ENCODE data around the gene CALHM3. TPM values are rescaled to one million over a fixed set of nuclear protein-coding genes. Genes with fewer than 3 reads are reported as not detected.

CALHM3 gene
- polyA plus RNA-seq, 1 experiment = 0.09 TPM

- Histone ChIP-seq H3K27me3 (ENCODE audit: control insufficient read depth, insufficient read depth, low read length) (no peaks in the 10 kb centered on the region), H3K4me3 (ENCODE audit: low read depth, low read length) (peak overlapping the region; percentile 71), H3K36me3 (ENCODE audit: control insufficient read depth, insufficient read depth, low read length) (peaks cover 14% of the 10 kb centered on the region)
- CTCF ChIA-PET = interaction anchor here (0.9 to 4.1 kb wide), 5 partner anchors 28 to 36 kb away, joined by 3 to 32 read pairs (median 5); no protein-coding TSS in a partner anchor
- POLR2A ChIA-PET = no interaction called here
- no peak for TF ChIP-seq CTCF (IDR thresholded peaks at IDR 0.05; ENCODE audit: insufficient read depth, low read depth, low read length)
- DNase-seq (ENCODE audit: low read depth) = no peak
These were observed 26.4 kb downstream of the CALHM3 start for GRCh38 chr10:103452506-103453230.

GRCh38 chr10:103451831-103452505, 27.1 kb downstream of the CALHM3 start, which contains the start of gene CALHM2:
Gene CALHM2 (minus strand): TSS chr10:103452370. CDS start chr10:103449941, 2,429 bp downstream.
- Histone ChIP-seq H3K4me3 (ENCODE audit: low read depth, low read length) (peak within 1 kb of the TSS; percentile 71), H3K36me3 (ENCODE audit: control insufficient read depth, insufficient read depth, low read length) (peaks cover 19% of the 10 kb centered on the region), H3K27me3 (ENCODE audit: control insufficient read depth, insufficient read depth, low read length) (no peaks in the 10 kb centered on the region)
- POLR2A ChIA-PET = no interaction called here
- CTCF ChIA-PET = interaction anchor here (0.8 to 4.1 kb wide), 5 partner anchors 29 to 50 kb away, joined by 3 to 32 read pairs (median 4); no protein-coding TSS in a partner anchor
- DNase-seq (ENCODE audit: low read depth) = no peak
- TF ChIP-seq CTCF (IDR thresholded peaks at IDR 0.05; ENCODE audit: insufficient read depth, low read depth, low read length) = no peak

- no peak for DNase-seq (ENCODE audit: low read depth)
- peaks cover 21% of the 10 kb centered on the region for H3K36me3 ChIP-seq (ENCODE audit: control insufficient read depth, insufficient read depth, low read length)
- no peak for TF ChIP-seq CTCF (IDR thresholded peaks at IDR 0.05; ENCODE audit: insufficient read depth, low read depth, low read length)
- ChIA-PET CTCF (interaction anchor here (0.8 to 4.1 kb wide), 4 partner anchors 30 to 50 kb away, joined by 3 to 32 read pairs (median 7); no protein-coding TSS in a partner anchor), POLR2A (no interaction called here)
- H3K4me3 ChIP-seq (ENCODE audit: low read depth, low read length) = peak overlapping the region; percentile 71
- H3K27me3 ChIP-seq (ENCODE audit: control insufficient read depth, insufficient read depth, low read length) = no peaks in the 10 kb centered on the region
These were observed 27.8 kb downstream of the CALHM3 start for GRCh38 chr10:103451091-103451813.

- ChIA-PET POLR2A (no interaction called here), CTCF (interaction anchor here (4.1 kb wide), 1 partner anchor 34 kb away, joined by 32 read pairs; no protein-coding TSS in a partner anchor)
- no peak for DNase-seq (ENCODE audit: low read depth)
- Histone ChIP-seq H3K27me3 (ENCODE audit: control insufficient read depth, insufficient read depth, low read length) (no peaks in the 10 kb centered on the region), H3K4me3 (ENCODE audit: low read depth, low read length) (peak overlapping the region; percentile 71), H3K36me3 (ENCODE audit: control insufficient read depth, insufficient read depth, low read length) (peaks cover 29% of the 10 kb centered on the region)
- TF ChIP-seq CTCF (IDR thresholded peaks at IDR 0.05; ENCODE audit: insufficient read depth, low read depth, low read length) = no peak
These were observed 28.8 kb downstream of the CALHM3 start for GRCh38 chr10:103450201-103450695.

All from BJ (cell line).